Astrocyte (in vitro differentiated cells and primary cell): ENCODE data around the gene RDM1.

Experiments
- EZH2 ChIP-seq: IDR thresholded peaks from 2 replicates; pipeline ENCODE4 v1.6.1; 2012; ENCODE audit warnings: mild to moderate bottlenecking, low read length, inconsistent platforms; ENCODE audit not compliant: insufficient read depth
- TF ChIP-seq, protein P1 (sequence below): IDR thresholded peaks from 2 replicates; pipeline ENCODE4 v1.5.1; 2011; ENCODE audit warnings: low read depth, mild to moderate bottlenecking, inconsistent platforms, low read length, moderate library complexity; ENCODE audit not compliant: insufficient read depth

DNA sequence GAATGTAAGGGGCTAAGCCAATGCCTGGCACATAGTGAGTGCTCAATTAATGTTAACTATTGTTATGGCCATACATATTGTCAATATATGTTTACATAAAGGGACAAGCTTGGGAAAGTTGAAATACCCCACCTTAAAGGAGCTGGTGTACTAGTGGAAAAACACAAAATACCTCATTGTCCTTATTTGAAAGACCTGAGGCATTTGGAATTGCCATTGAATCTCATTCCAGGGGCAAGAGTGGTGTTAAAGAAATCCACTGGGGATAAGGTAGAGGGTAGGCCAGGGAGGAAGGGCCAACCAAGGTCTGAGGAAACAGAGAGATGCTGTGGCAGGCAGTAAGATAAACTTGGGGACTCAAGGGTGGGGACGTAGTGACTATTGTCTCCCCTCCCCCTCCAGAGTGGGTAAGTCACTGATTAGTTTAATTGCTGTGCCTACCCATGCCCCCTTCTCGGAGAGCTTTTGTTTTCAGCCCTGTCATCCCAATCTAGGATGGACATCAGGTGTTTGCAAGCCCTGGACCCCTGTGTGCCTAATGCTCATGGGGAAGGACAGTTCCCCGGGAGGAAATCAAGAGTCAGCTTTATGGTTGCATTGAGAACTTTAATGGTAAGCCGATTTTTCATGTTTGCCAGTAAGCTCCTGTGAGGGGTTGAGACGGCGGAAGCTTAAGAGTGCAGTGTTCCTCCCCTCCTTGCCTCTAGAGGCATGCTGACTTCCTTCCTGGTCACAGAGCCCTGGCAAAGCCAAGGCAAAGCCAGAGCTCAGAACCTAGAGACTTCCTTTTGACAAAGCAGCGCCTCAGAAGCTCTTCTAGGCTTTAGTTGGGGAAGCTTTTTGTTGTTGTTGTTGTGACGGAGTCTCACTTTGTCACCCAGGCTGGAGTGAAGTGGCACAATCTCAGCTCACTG, 59.4 kb downstream of the RDM1 start:
- TF ChIP-seq, protein P1, sequence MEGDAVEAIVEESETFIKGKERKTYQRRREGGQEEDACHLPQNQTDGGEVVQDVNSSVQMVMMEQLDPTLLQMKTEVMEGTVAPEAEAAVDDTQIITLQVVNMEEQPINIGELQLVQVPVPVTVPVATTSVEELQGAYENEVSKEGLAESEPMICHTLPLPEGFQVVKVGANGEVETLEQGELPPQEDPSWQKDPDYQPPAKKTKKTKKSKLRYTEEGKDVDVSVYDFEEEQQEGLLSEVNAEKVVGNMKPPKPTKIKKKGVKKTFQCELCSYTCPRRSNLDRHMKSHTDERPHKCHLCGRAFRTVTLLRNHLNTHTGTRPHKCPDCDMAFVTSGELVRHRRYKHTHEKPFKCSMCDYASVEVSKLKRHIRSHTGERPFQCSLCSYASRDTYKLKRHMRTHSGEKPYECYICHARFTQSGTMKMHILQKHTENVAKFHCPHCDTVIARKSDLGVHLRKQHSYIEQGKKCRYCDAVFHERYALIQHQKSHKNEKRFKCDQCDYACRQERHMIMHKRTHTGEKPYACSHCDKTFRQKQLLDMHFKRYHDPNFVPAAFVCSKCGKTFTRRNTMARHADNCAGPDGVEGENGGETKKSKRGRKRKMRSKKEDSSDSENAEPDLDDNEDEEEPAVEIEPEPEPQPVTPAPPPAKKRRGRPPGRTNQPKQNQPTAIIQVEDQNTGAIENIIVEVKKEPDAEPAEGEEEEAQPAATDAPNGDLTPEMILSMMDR = no peak
- TF ChIP-seq EZH2 = no peak
